Globus pallidus (tissue), 1 donor: ENCODE results near the gene ADGRD1.
"Not testable (repeated sequence)": the region's sequence is repeated elsewhere in the genome, so short reads cannot be mapped to it uniquely, and the experiment has no call there.

Experiments
- DNase-seq: peaks from one replicate; pipeline ENCODE4 v3.0.0-alpha.2; 2015; ENCODE audit warnings: low spot score

Gene ADGRD1

GRCh38 chr12:131057211-131057721 lies 103.6 kb downstream of the ADGRD1 start:
- DNase-seq, result no peak

- DNase-seq, result no peak
Measured at GRCh38 chr12:131057722-131058515, 104.2 kb downstream of the ADGRD1 start.

- no peak for DNase-seq
Measured at GRCh38 chr12:131058700-131059099, 105.0 kb downstream of the ADGRD1 start.

GRCh38 chr12:131060011-131060703 lies 106.5 kb downstream of the ADGRD1 start:
- DNase-seq, result no peak

GRCh38 chr12:131061041-131061806 lies 107.5 kb downstream of the ADGRD1 start:
- no peak for DNase-seq

GRCh38 chr12:131063413-131063812 lies 109.7 kb downstream of the ADGRD1 start:
- no peak for DNase-seq

GRCh38 chr12:131063960-131064359 lies 110.3 kb downstream of the ADGRD1 start:
- no peak for DNase-seq

- no peak for DNase-seq
Measured at GRCh38 chr12:131065279-131065678, 111.6 kb downstream of the ADGRD1 start.

GRCh38 chr12:131065801-131066200 lies 112.1 kb downstream of the ADGRD1 start:
- DNase-seq, result no peak

- no peak for DNase-seq
Measured at GRCh38 chr12:131066207-131066885, 112.6 kb downstream of the ADGRD1 start.

- no peak for DNase-seq
Measured at GRCh38 chr12:131066886-131067490, 113.3 kb downstream of the ADGRD1 start.

GRCh38 chr12:131067981-131068851 lies 114.5 kb downstream of the ADGRD1 start:
- no peak for DNase-seq

GRCh38 chr12:131068926-131069720 lies 115.4 kb downstream of the ADGRD1 start:
- not testable (repeated sequence) for DNase-seq

- not testable (repeated sequence) for DNase-seq
Measured at GRCh38 chr12:131070136-131070535, 116.4 kb downstream of the ADGRD1 start.

- not testable (repeated sequence) for DNase-seq
Measured at GRCh38 chr12:131070668-131071067, 117.0 kb downstream of the ADGRD1 start.

GRCh38 chr12:131071234-131071820 lies 117.6 kb downstream of the ADGRD1 start:
- not testable (repeated sequence) for DNase-seq

- DNase-seq, result not testable (repeated sequence)
Measured at GRCh38 chr12:131071950-131072349, 118.2 kb downstream of the ADGRD1 start.

- DNase-seq, result no peak
Measured at GRCh38 chr12:131072451-131073230, 118.9 kb downstream of the ADGRD1 start.
